HG03135 (cell line): Measurements from ENCODE around the gene MEGF10.
"Not testable (repeated sequence)": the region's sequence is repeated elsewhere in the genome, so short reads cannot be mapped to it uniquely, and the experiment has no call there.

ENCODE experiments used
- ATAC-seq: cut with Tn5 transposase; IDR thresholded peaks from one replicate; pipeline ENCODE4 v1.9.1; 2021; ENCODE audit warnings: mild to moderate bottlenecking, moderate library complexity; ENCODE audit not compliant: unreplicated experiment

Gene MEGF10

GRCh38 chr5:127290019-127290945, at the start of gene MEGF10:
TSS of gene MEGF10 (plus strand) at chr5:127290796. CDS start at chr5:127331309, 40,513 bp downstream.
- no peak for ATAC-seq

- ATAC-seq: no peak
Measured at GRCh38 chr5:127243011-127243410, 47.6 kb upstream of the MEGF10 start.

GRCh38 chr5:127254729-127255284, 35.8 kb upstream of the MEGF10 start:
- no peak for ATAC-seq

- ATAC-seq: no peak
Measured at GRCh38 chr5:127256886-127257597, 33.6 kb upstream of the MEGF10 start.

- ATAC-seq: no peak
Measured at GRCh38 chr5:127260686-127261085, 29.9 kb upstream of the MEGF10 start.

GRCh38 chr5:127265473-127265872, 25.1 kb upstream of the MEGF10 start:
- ATAC-seq: not testable (repeated sequence)

- ATAC-seq: not testable (repeated sequence)
Measured at GRCh38 chr5:127268342-127268741, 22.3 kb upstream of the MEGF10 start.

- not testable (repeated sequence) for ATAC-seq
Measured at GRCh38 chr5:127270713-127271112, 19.9 kb upstream of the MEGF10 start.

- ATAC-seq: no peak
Measured at GRCh38 chr5:127275641-127276193, 14.9 kb upstream of the MEGF10 start.

- ATAC-seq: no peak
Measured at GRCh38 chr5:127280491-127281220, 9.9 kb upstream of the MEGF10 start.

- no peak for ATAC-seq
Measured at GRCh38 chr5:127281609-127282008, 9.0 kb upstream of the MEGF10 start.

GRCh38 chr5:127288676-127289075, 1.9 kb upstream of the MEGF10 start:
- no peak for ATAC-seq

- ATAC-seq: no peak
Measured at GRCh38 chr5:127290946-127291693, 524 bp downstream of the MEGF10 start.

- no peak for ATAC-seq
Measured at GRCh38 chr5:127292030-127292735, 1.6 kb downstream of the MEGF10 start.

- no peak for ATAC-seq
Measured at GRCh38 chr5:127293373-127293772, 2.8 kb downstream of the MEGF10 start.

- no peak for ATAC-seq
Measured at GRCh38 chr5:127294829-127295228, 4.2 kb downstream of the MEGF10 start.

- no peak for ATAC-seq
Measured at GRCh38 chr5:127295454-127295853, 4.9 kb downstream of the MEGF10 start.

GRCh38 chr5:127296321-127296720, 5.7 kb downstream of the MEGF10 start:
- ATAC-seq: no peak

- not testable (repeated sequence) for ATAC-seq
Measured at GRCh38 chr5:127296894-127297293, 6.3 kb downstream of the MEGF10 start.
